Transverse colon (tissue), 4 donors: ENCODE data around the gene FUT3. TPM values are rescaled to one million over a fixed set of nuclear protein-coding genes. Genes with fewer than 3 reads are reported as not detected.

Experiments used
- DNase-seq: peaks from one replicate; pipeline ENCODE4 v3.0.0-alpha.2; 2019
- H3K27ac ChIP-seq, 4 donors: fragments of 200-600 bp; sonication (generic); 2 replicates each; pipeline ENCODE4 v1.5.1; 2016 to 2018; ENCODE audit warnings: inconsistent platforms in 4 of 4
- H3K27me3 ChIP-seq: fragments of 200-600 bp; sonication (generic); 2 replicates; pipeline ENCODE4 v1.5.1; 2017; ENCODE audit warnings: inconsistent platforms
- H3K36me3 ChIP-seq, 4 donors: fragments of 200-600 bp; sonication (generic); 2 replicates each; pipeline ENCODE4 v1.5.1; 2017 to 2019; ENCODE audit warnings: inconsistent platforms in 4 of 4
- H3K4me1 ChIP-seq, 4 donors: fragments of 200-600 bp; sonication (generic); 2 replicates each; pipeline ENCODE4 v1.5.1; 2017 to 2020; ENCODE audit warnings: inconsistent platforms in 4 of 4
- H3K4me3 ChIP-seq, 4 donors: fragments of 200-600 bp; sonication (generic); 1 replicate in 1 of 4; 2 replicates in 3 of 4; pipeline versions ENCODE4 v1.5.1 to v1.6.1; 2017 to 2019; ENCODE audit warnings: inconsistent platforms in 4 of 4
- H3K9me3 ChIP-seq, 2 donors: fragments of 200-600 bp; sonication (generic); 2 replicates each; pipeline ENCODE4 v1.5.1; 2017 to 2019; ENCODE audit warnings: inconsistent platforms in 2 of 2
- EP300 ChIP-seq: sonication (generic); formaldehyde crosslinking; IDR thresholded peaks from one replicate; pipeline ENCODE4 v1.6.1; 2017; ENCODE audit warnings: antibody characterized with exemption, low read depth
- POLR2A ChIP-seq: fragments of 450-650 bp; IDR thresholded peaks from one replicate; pipeline ENCODE4 v1.6.1; 2016; ENCODE audit warnings: antibody characterized with exemption, mild to moderate bottlenecking, moderate library complexity
- POLR2AphosphoS5 ChIP-seq, 3 donors: sonication (generic); formaldehyde crosslinking; IDR thresholded peaks; one replicate each; pipeline ENCODE4 v1.6.1; 2016; ENCODE audit warnings: antibody characterized with exemption in 3 of 3
- WGBS, 2 donors: methylation state at CpG; one replicate each; pipeline ENCODE4 v1.1.5; 2018; ENCODE audit warnings: low coverage in 1 of 2; 5-methylcytosine and 5-hydroxymethylcytosine counted together
- in situ Hi-C, 4 donors: fragments of 200-750 bp; cut with MboI; loops; one replicate each; pipeline versions ENCODE4 v1.15.0 to v1.15.1; 2017; ENCODE audit warnings: low sequenced_read_pairs in 3 of 4, low pct_ligation_motif_present in 1 of 4, low pct_unique_long_range_greater_than_20kb in 1 of 4
- intact Hi-C: fragments of 100-400 bp; cut with DNase I; formaldehyde crosslinking; loops from one replicate; pipeline ENCODE4 v1.15.1; 2023; ENCODE audit warnings: low total_unique reads
- total RNA-seq, 4 donors: library from RNA; depleted of rRNA; stranded (reverse); fragments of >200 nt; gene quantifications; one replicate each; pipeline ENCODE4 v1.1.0, GENCODE V29; 2016
- TF ChIP-seq, protein P1 (sequence below), 5 experiments: fragments of 200-600 bp in 3 of 5; fragments of 450-650 bp in 2 of 5; sonication (generic) in 3 of 5; IDR thresholded peaks; 1 replicate in 2 of 5; 2 replicates in 3 of 5; pipeline ENCODE4 v1.5.1; 2016 to 2017; ENCODE audit warnings: antibody characterized with exemption in 5 of 5, inconsistent platforms in 3 of 5, mild to moderate bottlenecking in 2 of 5, moderate library complexity in 1 of 5

The FUT3 gene
- total RNA-seq, 4 donors from 2014 or later: 180 to 222 (median 191) TPM

DNA sequence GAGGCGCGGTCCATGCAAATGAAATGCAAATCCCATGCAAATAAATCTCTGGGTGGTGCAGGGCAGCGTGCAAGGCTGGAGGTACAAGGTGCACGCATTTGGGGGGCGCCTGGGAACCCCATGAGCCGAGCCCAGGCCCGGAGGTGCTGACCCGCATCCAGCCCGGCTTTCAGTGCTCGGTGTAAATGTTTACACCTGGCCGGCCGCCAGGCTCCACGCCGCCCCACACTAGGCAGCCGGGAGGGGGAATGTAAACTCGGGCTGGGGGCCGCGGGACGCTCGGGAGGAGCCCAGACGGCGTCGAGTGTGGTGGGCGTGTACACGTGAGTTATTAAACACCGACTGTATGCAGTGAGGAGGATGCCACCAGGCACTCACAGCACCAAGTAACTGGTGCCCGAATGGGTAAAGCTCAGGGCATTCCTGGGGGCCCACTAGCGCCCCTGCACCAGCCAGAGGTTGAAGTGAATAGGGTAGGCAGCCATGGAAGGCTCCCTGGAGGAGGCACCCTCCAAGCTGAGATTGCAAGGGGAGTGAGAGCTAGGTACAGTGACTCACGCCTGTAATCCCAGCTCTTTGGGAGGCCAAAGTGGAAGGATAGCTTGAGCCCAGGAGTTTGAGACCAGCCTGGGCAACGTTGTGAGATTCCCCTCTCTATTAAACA lies 28.9 kb downstream of the FUT3 start:
- intact Hi-C loops: no loop called here
- H3K27ac ChIP-seq: no peak overlapping the region
- no peak for DNase-seq

DNA sequence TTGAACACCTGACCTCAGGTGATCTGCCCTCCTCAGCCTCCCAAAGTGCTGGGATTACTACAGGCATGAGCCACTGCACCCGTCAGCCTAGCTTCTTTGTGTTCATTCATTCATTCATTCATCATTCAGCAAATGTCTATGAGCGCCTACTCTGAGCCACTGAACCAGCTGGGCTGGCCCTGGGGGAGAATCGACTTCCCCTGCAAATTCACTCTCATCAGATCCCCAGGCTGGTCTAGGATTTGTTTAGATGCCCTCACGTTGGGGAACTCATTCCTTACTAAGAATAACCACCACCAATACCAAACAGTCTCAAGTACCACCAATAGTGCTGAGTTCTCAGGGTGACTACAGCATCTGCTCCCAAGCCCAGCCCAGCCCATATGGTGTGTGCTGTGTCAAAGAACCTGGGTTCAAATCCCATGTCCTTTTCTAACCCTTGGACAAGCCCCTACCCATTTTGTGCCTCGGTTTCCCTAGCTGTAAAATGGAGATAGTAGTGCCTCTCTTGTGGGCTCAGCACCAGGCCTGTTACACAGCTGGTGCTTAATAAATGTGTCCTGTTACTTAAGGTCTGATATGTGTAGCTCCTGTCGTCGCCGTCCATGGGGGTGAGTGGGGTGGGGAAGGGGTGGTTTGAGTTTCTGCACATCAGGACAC lies 29.6 kb downstream of the FUT3 start:
- intact Hi-C loops (no loop called here), in situ Hi-C loops (no loop called here)
- peaks cover 0 to 15% (median 8%) of the 10 kb centered on the region in 4 donors for H3K4me1 ChIP-seq
- no peaks in the 10 kb centered on the region for H3K36me3 ChIP-seq
- H3K9me3 ChIP-seq: no peaks in the 10 kb centered on the region
- no peak for DNase-seq
- WGBS, 2 donors: 46 to 54% methylated on average over 5 to 8 of the region's 8 CpGs
- no peak for TF ChIP-seq EP300
- TF ChIP-seq, protein P1, sequence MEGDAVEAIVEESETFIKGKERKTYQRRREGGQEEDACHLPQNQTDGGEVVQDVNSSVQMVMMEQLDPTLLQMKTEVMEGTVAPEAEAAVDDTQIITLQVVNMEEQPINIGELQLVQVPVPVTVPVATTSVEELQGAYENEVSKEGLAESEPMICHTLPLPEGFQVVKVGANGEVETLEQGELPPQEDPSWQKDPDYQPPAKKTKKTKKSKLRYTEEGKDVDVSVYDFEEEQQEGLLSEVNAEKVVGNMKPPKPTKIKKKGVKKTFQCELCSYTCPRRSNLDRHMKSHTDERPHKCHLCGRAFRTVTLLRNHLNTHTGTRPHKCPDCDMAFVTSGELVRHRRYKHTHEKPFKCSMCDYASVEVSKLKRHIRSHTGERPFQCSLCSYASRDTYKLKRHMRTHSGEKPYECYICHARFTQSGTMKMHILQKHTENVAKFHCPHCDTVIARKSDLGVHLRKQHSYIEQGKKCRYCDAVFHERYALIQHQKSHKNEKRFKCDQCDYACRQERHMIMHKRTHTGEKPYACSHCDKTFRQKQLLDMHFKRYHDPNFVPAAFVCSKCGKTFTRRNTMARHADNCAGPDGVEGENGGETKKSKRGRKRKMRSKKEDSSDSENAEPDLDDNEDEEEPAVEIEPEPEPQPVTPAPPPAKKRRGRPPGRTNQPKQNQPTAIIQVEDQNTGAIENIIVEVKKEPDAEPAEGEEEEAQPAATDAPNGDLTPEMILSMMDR (IDR thresholded peaks at IDR 0.05): no peak
- no peak for TF ChIP-seq POLR2AphosphoS5 (IDR thresholded peaks at IDR 0.05)
- no peak for TF ChIP-seq POLR2A
- H3K4me3 ChIP-seq: no peak overlapping the region
- no peak overlapping the region for H3K27ac ChIP-seq
- H3K27me3 ChIP-seq: no peaks in the 10 kb centered on the region

More for the DNA sequence above, 28.9 kb downstream of the FUT3 start:
- Histone ChIP-seq H3K9me3 (no peaks in the 10 kb centered on the region), H3K4me3 (no peak overlapping the region), H3K4me1 (peaks cover 6 to 21% (median 14%) of the 10 kb centered on the region in 4 donors), H3K27me3 (no peaks in the 10 kb centered on the region), H3K36me3 (no peaks in the 10 kb centered on the region)
- 27 to 48% methylated on average over 16 to 30 of the region's 30 CpGs for WGBS, 2 donors
- TF ChIP-seq POLR2AphosphoS5 (IDR thresholded peaks at IDR 0.05): no peak
- TF ChIP-seq, protein P1 (IDR thresholded peaks at IDR 0.05): no peak
- no peak for TF ChIP-seq POLR2A
- TF ChIP-seq EP300: no peak
- in situ Hi-C loops: no loop called here

- no peaks in the 10 kb centered on the region for H3K27me3 ChIP-seq
- DNase-seq: no peak
- no peak overlapping the region for H3K4me3 ChIP-seq
- 62 to 73% methylated on average over 5 to 6 of the region's 6 CpGs for WGBS, 2 donors
- no peaks in the 10 kb centered on the region for H3K36me3 ChIP-seq
- in situ Hi-C loops (no loop called here), intact Hi-C loops (no loop called here)
- H3K4me1 ChIP-seq: peaks cover 0 to 10% (median 4%) of the 10 kb centered on the region in 4 donors
- no peaks in the 10 kb centered on the region for H3K9me3 ChIP-seq
- H3K27ac ChIP-seq: no peak overlapping the region
- no peak for TF ChIP-seq POLR2A
- TF ChIP-seq, protein P1 (IDR thresholded peaks at IDR 0.05): no peak
- no peak for TF ChIP-seq EP300
- no peak for TF ChIP-seq POLR2AphosphoS5 (IDR thresholded peaks at IDR 0.05)
These were observed 30.5 kb downstream of the FUT3 start for GRCh38 chr19:5820785-5821184.

GRCh38 chr19:5818594-5818993 lies 32.7 kb downstream of the FUT3 start:
- no peak for DNase-seq
- 54% methylated on average over 10 of the region's 10 CpGs; no CpG with 5 or more reads in 1 of the 2 donors for WGBS, 2 donors

More at GRCh38 chr19:5818594-5818993, 32.7 kb downstream of the FUT3 start:
- TF ChIP-seq, protein P1 (IDR thresholded peaks at IDR 0.05): no peak
- TF ChIP-seq EP300 (no peak), POLR2AphosphoS5 (IDR thresholded peaks at IDR 0.05) (no peak), POLR2A (no peak)
- intact Hi-C loops (no loop called here), in situ Hi-C loops (loop anchor here in 1 of 4 donors (10.0 kb wide), 1 partner anchor 66 kb away; no protein-coding TSS in a partner anchor)
- Histone ChIP-seq H3K27ac (no peak overlapping the region), H3K36me3 (no peaks in the 10 kb centered on the region), H3K9me3 (no peaks in the 10 kb centered on the region), H3K4me1 (peaks cover 0 to 15% (median 5%) of the 10 kb centered on the region in 4 donors), H3K4me3 (no peak overlapping the region), H3K27me3 (no peaks in the 10 kb centered on the region)
